Measurements from ENCODE around the gene GMPPA. TPM values are rescaled to one million over a fixed set of nuclear protein-coding genes. Genes with fewer than 3 reads are reported as not detected.

Gene GMPPA
- total and polyA plus RNA-seq, 2 donors (not counting 1 experiment from before 2014, with no cell fraction given), result 38.3 to 59.7 TPM

DNA sequence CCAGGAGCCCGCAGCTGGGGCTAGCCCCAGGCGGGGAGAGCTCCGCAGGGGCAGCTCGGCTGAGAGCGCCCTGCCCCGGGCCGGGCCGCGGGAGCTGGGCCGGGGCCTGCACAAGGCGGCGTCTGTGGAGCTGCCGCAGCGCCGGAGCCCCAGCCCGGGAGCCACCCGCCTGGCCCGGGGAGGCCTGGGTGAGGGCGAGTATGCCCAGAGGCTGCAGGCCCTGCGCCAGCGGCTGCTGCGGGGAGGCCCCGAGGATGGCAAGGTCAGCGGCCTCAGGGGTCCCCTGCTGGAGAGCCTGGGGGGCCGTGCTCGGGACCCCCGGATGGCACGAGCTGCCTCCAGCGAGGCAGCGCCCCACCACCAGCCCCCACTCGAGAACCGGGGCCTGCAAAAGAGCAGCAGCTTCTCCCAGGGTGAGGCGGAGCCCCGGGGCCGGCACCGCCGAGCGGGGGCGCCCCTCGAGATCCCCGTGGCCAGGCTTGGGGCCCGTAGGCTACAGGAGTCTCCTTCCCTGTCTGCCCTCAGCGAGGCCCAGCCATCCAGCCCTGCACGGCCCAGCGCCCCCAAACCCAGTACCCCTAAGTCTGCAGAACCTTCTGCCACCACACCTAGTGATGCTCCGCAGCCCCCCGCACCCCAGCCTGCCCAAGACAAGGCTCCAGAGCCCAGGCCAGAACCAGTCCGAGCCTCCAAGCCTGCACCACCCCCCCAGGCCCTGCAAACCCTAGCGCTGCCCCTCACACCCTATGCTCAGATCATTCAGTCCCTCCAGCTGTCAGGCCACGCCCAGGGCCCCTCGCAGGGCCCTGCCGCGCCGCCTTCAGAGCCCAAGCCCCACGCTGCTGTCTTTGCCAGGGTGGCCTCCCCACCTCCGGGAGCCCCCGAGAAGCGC, 15.0 kb upstream of the GMPPA start:
- Histone ChIP-seq H3K79me2 (ENCODE audit: control insufficient read depth, insufficient read depth, low read length) (no peaks in the 10 kb centered on the region), H3K4me3 (replicated peaks in 1 of 4; ENCODE audit: control extremely low read depth in 1 of 4, insufficient read depth in 1 of 4, low read depth in 3 of 4, low read length in 4 of 4) (no peak overlapping the region), H3K9ac (ENCODE audit: insufficient read depth, low read length) (no peak overlapping the region), H3K27me3 (ENCODE audit: control insufficient read depth, insufficient read depth, low read length) (peaks cover 29% of the 10 kb centered on the region), H3K4me1 (ENCODE audit: control insufficient read depth, extremely low read depth, insufficient read depth, low read length) (no peaks in the 10 kb centered on the region), H3K27ac (ENCODE audit: insufficient read depth, low read length) (no peak overlapping the region), H2AFZ (ENCODE audit: low read length) (no peak overlapping the region), H3K9me3 (ENCODE audit: control insufficient read depth, insufficient read depth, low read depth, low read length) (no peaks in the 10 kb centered on the region), H3K4me2 (ENCODE audit: extremely low read depth, insufficient read depth, low read length) (no peak overlapping the region), H3K36me3 (ENCODE audit: control insufficient read depth, insufficient read depth, low read length) (no peaks in the 10 kb centered on the region), H4K20me1 (ENCODE audit: control insufficient read depth, extremely low read depth, insufficient read depth, low read length) (no peaks in the 10 kb centered on the region)
- DNase-seq (ENCODE audit: low read depth in 2 of 2), result no peak
- TF ChIP-seq EZH2 (IDR thresholded peaks at IDR 0.05; ENCODE audit: low read length, missing control alignments) (no peak), CTCF (conservative IDR thresholded peaks at IDR 0.05 in 1 of 2, IDR thresholded peaks at IDR 0.05 in 1 of 2; ENCODE audit: low read depth in 1 of 2, low read length in 2 of 2) (no peak)

DNA sequence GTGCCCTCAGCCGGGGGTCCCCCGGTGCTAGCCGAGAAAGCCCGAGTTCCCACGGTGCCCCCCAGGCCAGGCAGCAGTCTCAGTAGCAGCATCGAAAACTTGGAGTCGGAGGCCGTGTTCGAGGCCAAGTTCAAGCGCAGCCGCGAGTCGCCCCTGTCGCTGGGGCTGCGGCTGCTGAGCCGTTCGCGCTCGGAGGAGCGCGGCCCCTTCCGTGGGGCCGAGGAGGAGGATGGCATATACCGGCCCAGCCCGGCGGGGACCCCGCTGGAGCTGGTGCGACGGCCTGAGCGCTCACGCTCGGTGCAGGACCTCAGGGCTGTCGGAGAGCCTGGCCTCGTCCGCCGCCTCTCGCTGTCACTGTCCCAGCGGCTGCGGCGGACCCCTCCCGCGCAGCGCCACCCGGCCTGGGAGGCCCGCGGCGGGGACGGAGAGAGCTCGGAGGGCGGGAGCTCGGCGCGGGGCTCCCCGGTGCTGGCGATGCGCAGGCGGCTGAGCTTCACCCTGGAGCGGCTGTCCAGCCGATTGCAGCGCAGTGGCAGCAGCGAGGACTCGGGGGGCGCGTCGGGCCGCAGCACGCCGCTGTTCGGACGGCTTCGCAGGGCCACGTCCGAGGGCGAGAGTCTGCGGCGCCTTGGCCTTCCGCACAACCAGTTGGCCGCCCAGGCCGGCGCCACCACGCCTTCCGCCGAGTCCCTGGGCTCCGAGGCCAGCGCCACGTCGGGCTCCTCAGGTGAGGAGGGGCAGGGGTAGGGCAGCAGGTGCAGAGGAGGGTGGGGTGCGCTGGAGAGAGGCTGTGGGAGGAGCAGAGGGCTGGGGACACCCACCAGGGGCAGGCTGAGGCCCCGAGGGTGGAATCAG, 14.1 kb upstream of the GMPPA start:
- no peak overlapping the region for H3K27ac ChIP-seq (ENCODE audit: insufficient read depth, low read length)

More for the DNA sequence above, 14.1 kb upstream of the GMPPA start:
- Histone ChIP-seq H3K4me1 (ENCODE audit: control insufficient read depth, extremely low read depth, insufficient read depth, low read length) (no peaks in the 10 kb centered on the region), H3K4me3 (replicated peaks in 1 of 4; ENCODE audit: control extremely low read depth in 1 of 4, insufficient read depth in 1 of 4, low read depth in 3 of 4, low read length in 4 of 4) (no peak overlapping the region), H3K27me3 (ENCODE audit: control insufficient read depth, insufficient read depth, low read length) (peaks cover 29% of the 10 kb centered on the region), H3K36me3 (ENCODE audit: control insufficient read depth, insufficient read depth, low read length) (no peaks in the 10 kb centered on the region), H3K9me3 (ENCODE audit: control insufficient read depth, insufficient read depth, low read depth, low read length) (no peaks in the 10 kb centered on the region), H3K79me2 (ENCODE audit: control insufficient read depth, insufficient read depth, low read length) (no peaks in the 10 kb centered on the region), H3K9ac (ENCODE audit: insufficient read depth, low read length) (no peak overlapping the region), H4K20me1 (ENCODE audit: control insufficient read depth, extremely low read depth, insufficient read depth, low read length) (no peaks in the 10 kb centered on the region), H3K4me2 (ENCODE audit: extremely low read depth, insufficient read depth, low read length) (no peak overlapping the region), H2AFZ (ENCODE audit: low read length) (no peak overlapping the region)
- TF ChIP-seq EZH2 (IDR thresholded peaks at IDR 0.05; ENCODE audit: low read length, missing control alignments), result peak; percentile 95
- TF ChIP-seq CTCF (conservative IDR thresholded peaks at IDR 0.05 in 1 of 2, IDR thresholded peaks at IDR 0.05 in 1 of 2; ENCODE audit: low read depth in 1 of 2, low read length in 2 of 2), result no peak
- no peak for DNase-seq (ENCODE audit: low read depth in 2 of 2)

Measured in fibroblast of lung (primary cell).